ENCODE data around the gene HS2ST1.

The HS2ST1 gene

DNA sequence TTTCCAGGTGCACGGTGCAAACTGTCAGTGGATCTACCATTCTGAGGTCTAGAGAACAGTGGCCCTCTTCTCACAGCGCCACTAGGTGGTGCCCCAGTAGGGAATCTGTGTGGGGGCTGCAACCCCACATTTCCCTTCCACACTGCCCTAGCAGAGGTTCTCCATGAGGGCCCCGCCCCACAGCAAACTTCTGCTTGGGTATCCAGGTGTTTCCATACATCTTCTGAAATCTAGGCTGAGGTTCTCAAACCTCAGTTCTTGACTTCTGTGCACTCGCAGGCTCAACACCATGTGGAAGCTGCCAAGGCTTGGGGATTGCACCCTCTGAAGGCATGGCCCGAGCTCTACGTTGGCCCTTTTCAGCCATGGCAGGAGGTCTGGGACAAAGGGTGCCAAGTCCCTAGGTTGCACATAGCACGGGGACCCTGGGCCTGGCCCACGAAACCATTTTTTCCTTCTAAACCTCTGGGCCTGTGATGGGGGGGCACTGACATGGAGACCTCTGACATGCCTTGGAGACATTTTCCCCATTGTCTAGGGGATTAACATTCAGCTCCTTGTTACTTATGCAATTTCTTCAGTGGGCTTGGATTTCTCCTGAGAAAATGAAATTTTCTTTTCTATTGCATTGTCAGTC is 10.0 kb downstream of the HS2ST1 start:
- Histone ChIP-seq H3K27ac (replicated peaks) (no peak overlapping the region), H3K27me3 (ENCODE audit: insufficient read depth, poor library complexity, severe bottlenecking) (no peaks in the 10 kb centered on the region), H3K4me3 (replicated peaks; ENCODE audit: insufficient read depth, low read length) (no peak overlapping the region)
- no peak for DNase-seq (ENCODE audit: low read depth in 1 of 2, low spot score in 1 of 2)
- TF ChIP-seq, protein P1, sequence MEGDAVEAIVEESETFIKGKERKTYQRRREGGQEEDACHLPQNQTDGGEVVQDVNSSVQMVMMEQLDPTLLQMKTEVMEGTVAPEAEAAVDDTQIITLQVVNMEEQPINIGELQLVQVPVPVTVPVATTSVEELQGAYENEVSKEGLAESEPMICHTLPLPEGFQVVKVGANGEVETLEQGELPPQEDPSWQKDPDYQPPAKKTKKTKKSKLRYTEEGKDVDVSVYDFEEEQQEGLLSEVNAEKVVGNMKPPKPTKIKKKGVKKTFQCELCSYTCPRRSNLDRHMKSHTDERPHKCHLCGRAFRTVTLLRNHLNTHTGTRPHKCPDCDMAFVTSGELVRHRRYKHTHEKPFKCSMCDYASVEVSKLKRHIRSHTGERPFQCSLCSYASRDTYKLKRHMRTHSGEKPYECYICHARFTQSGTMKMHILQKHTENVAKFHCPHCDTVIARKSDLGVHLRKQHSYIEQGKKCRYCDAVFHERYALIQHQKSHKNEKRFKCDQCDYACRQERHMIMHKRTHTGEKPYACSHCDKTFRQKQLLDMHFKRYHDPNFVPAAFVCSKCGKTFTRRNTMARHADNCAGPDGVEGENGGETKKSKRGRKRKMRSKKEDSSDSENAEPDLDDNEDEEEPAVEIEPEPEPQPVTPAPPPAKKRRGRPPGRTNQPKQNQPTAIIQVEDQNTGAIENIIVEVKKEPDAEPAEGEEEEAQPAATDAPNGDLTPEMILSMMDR (IDR thresholded peaks at IDR 0.05; ENCODE audit: insufficient read depth, low read length) = no peak
- no peak for TF ChIP-seq GABPA (IDR thresholded peaks at IDR 0.05; ENCODE audit: low read depth)
- TF ChIP-seq SPI1 (IDR thresholded peaks at IDR 0.05; ENCODE audit: borderline replicate concordance, low read depth) = no peak
- TF ChIP-seq, protein P2, sequence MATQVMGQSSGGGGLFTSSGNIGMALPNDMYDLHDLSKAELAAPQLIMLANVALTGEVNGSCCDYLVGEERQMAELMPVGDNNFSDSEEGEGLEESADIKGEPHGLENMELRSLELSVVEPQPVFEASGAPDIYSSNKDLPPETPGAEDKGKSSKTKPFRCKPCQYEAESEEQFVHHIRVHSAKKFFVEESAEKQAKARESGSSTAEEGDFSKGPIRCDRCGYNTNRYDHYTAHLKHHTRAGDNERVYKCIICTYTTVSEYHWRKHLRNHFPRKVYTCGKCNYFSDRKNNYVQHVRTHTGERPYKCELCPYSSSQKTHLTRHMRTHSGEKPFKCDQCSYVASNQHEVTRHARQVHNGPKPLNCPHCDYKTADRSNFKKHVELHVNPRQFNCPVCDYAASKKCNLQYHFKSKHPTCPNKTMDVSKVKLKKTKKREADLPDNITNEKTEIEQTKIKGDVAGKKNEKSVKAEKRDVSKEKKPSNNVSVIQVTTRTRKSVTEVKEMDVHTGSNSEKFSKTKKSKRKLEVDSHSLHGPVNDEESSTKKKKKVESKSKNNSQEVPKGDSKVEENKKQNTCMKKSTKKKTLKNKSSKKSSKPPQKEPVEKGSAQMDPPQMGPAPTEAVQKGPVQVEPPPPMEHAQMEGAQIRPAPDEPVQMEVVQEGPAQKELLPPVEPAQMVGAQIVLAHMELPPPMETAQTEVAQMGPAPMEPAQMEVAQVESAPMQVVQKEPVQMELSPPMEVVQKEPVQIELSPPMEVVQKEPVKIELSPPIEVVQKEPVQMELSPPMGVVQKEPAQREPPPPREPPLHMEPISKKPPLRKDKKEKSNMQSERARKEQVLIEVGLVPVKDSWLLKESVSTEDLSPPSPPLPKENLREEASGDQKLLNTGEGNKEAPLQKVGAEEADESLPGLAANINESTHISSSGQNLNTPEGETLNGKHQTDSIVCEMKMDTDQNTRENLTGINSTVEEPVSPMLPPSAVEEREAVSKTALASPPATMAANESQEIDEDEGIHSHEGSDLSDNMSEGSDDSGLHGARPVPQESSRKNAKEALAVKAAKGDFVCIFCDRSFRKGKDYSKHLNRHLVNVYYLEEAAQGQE (IDR thresholded peaks at IDR 0.05; ENCODE audit: insufficient replicate concordance, low read depth) = no peak
- TF ChIP-seq POLR2AphosphoS5 (IDR thresholded peaks at IDR 0.05; ENCODE audit: low read depth) = no peak

DNA sequence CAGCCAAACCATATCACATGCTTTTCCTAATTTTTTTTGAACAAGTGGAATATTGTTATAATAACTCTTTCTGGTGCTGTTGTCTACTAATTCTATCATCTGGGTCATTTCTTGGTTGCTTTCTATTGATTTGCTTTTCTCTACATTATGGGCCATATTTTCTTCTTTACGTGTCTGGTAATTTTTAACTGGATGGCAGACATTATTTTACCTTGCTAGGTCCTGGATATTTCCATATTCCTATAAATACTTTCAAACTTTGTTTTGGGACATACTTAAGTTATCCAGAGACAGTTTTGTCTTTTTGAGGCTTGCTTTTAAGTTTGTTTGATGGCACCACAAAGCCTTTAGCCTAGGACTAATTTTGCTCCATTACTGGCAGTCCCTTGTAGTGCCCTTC is 11.3 kb downstream of the HS2ST1 start:
- Histone ChIP-seq H3K27ac (replicated peaks) (no peak overlapping the region), H3K4me3 (replicated peaks; ENCODE audit: insufficient read depth, low read length) (no peak overlapping the region), H3K27me3 (ENCODE audit: insufficient read depth, poor library complexity, severe bottlenecking) (no peaks in the 10 kb centered on the region)
- TF ChIP-seq SPI1 (IDR thresholded peaks at IDR 0.05; ENCODE audit: borderline replicate concordance, low read depth) = no peak
- TF ChIP-seq, protein P2 (IDR thresholded peaks at IDR 0.05; ENCODE audit: insufficient replicate concordance, low read depth) = no peak
- no peak for TF ChIP-seq GABPA (IDR thresholded peaks at IDR 0.05; ENCODE audit: low read depth)
- TF ChIP-seq, protein P1 (IDR thresholded peaks at IDR 0.05; ENCODE audit: insufficient read depth, low read length) = no peak
- TF ChIP-seq POLR2AphosphoS5 (IDR thresholded peaks at IDR 0.05; ENCODE audit: low read depth) = no peak
- no peak for DNase-seq (ENCODE audit: low read depth in 1 of 2, low spot score in 1 of 2)

DNA sequence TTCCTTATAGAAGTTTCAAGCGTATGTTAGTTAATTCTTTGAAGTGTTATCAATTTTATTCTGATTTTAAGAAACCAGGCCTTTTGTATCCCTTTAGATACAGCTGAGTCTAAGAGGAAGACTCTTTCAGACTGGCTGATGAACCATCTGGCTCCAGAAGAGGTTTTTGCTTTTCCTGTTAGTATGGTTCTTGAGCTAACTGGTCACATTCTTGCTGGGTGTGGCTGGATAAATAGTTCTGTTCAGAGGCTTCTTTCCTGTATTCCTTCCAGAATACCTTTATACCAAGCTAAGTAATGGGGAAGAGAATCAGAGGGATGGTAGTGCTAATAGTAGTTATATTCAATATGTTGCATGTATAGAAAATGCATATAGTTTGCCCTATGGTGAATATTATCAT is 12.4 kb downstream of the HS2ST1 start:
- no peak overlapping the region for H3K27ac ChIP-seq (replicated peaks)
- TF ChIP-seq GABPA (IDR thresholded peaks at IDR 0.05; ENCODE audit: low read depth) (no peak), POLR2AphosphoS5 (IDR thresholded peaks at IDR 0.05; ENCODE audit: low read depth) (no peak), SPI1 (IDR thresholded peaks at IDR 0.05; ENCODE audit: borderline replicate concordance, low read depth) (no peak)
- TF ChIP-seq, protein P2 (IDR thresholded peaks at IDR 0.05; ENCODE audit: insufficient replicate concordance, low read depth) = no peak
- TF ChIP-seq, protein P1 (IDR thresholded peaks at IDR 0.05; ENCODE audit: insufficient read depth, low read length) = no peak
- H3K4me3 ChIP-seq (replicated peaks; ENCODE audit: insufficient read depth, low read length) = no peak overlapping the region
- no peaks in the 10 kb centered on the region for H3K27me3 ChIP-seq (ENCODE audit: insufficient read depth, poor library complexity, severe bottlenecking)
- no peak for DNase-seq (ENCODE audit: low read depth in 1 of 2, low spot score in 1 of 2)

Measured in HL-60 (cell line).